ENCODE results near the gene NOC2L.

NOC2L gene

DNA sequence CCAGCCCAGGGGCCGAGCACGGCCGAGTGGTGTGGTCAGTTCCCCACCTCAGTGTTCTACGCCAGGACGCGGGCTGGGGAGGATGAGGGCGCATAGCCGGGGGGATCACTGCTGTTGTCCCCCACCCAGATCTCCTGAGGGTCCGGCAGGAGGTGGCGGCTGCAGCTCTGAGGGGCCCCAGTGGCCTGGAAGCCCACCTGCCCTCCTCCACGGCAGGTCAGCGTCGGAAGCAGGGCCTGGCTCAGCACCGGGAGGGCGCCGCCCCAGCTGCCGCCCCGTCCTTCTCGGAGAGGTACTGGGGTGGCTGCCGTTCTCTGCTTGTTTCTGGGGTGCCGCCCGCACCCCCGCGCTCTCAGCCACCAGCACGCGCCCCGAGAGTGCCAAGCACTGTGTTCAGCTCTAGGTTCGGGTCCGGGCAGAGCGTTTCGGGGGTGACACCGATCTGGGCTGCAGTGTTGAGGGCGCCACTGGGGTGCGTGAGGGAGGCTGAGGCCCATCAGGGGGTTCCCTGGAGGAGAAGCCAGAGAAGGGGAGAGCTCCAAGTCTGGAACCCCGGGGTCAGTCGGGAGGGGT, 18.0 kb downstream of the NOC2L start:
- DNase-seq: no peak

DNA sequence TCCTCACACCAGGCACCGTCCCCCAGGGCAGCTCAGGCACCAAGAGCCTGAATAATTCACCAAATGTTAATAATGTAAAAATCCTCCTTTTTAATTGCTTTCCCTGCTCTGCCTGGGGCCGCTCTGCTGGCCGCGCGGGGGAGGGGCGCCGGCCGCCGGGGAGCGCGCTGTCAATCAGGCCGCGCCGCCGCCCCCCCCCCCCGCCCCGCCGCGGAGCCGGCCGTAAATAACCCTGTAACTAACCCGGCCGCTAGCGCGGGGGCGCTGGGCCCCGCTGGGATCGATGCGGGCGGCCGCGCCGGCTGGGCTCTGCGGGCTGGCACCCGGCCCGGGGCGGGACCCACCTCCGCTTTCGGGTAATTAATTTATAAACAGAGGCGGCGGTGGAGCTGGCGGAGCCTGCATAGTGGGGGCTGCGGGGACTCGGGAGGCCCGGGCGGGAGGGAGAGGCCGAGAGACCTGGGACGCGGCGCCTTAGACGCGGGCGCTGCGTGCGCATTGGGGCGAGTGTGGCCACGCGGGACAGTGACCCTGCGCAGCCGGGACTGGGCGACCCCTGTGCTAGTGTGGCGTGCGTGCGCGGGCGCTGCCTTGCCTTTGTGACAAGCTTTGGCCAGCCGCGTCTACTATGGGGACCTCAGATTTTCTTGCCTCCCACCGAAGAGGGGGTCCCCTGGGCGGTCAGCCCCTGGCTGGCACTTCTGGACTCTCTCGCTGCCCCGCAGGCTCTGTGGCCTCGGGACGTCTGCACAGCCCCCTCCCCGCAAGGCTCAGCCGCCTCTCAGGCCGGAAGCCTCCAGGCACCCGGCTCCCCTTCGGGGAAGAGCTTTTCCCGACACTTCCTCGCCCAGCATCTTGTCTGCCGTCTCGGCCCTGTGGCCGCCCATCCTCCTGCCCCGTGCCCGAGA, 18.7 kb downstream of the NOC2L start:
- DNase-seq: no peak

GRCh38 chr1:939511-940106, 19.4 kb downstream of the NOC2L start:
- DNase-seq: no peak

DNA sequence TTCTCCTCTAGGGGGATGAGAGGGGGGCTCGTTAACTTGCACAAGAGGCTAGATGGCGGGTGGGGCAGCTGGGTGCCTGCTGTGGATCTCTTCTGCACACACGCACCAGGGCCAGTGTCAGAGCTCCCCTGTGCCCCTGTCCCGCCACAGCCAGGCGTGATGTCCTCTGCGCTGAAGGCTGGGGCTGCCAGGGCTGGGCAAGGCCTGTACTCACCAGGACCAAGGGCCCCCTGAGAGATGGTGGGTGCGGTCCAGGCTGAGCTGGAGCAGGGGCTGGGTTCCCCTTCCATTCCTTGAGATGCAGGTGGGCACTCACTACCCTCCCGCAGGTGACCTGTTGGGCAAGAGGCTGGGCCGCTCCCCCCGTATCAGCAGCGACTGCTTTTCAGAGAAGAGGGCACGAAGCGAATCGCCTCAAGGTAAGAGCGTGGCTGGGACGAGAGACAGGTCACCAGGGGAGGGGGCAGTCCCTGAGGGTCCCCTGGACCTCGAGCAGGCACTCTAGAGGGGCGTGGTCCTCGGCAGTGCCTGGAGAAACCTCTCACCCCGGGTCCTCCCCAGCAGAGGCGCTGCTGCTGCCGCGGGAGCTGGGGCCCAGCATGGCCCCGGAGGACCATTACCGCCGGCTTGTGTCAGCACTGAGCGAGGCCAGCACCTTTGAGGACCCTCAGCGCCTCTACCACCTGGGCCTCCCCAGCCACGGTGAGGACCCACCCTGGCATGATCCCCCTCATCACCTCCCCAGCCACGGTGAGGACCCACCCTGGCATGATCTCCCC, 20.2 kb downstream of the NOC2L start:
- DNase-seq: no peak

- DNase-seq: no peak
These were observed 20.9 kb downstream of the NOC2L start for GRCh38 chr1:938088-938683.

DNA sequence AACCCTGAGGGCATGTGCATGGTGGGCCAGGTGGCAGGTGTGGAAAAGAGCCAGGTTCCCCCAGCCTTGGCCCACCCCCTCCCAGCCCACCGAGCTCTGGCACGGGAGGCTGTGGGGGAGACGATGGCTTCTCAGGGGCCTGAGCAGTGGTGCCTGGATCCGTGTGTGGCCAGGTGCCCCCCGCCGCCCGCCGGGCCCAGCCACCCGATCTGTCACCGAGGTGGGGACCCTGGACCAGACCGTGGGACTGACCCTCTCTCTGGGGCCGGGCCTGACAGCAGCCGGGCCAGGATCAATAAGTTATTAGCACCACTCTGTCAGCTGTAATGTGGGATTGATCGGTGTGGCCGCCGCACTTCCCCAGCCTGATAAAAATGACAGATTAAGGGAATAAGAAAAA, 21.5 kb downstream of the NOC2L start:
- DNase-seq: no peak

GRCh38 chr1:936348-937264, 22.4 kb downstream of the NOC2L start:
- no peak for DNase-seq

GRCh38 chr1:935751-936231, 23.3 kb downstream of the NOC2L start:
- no peak for DNase-seq

DNA sequence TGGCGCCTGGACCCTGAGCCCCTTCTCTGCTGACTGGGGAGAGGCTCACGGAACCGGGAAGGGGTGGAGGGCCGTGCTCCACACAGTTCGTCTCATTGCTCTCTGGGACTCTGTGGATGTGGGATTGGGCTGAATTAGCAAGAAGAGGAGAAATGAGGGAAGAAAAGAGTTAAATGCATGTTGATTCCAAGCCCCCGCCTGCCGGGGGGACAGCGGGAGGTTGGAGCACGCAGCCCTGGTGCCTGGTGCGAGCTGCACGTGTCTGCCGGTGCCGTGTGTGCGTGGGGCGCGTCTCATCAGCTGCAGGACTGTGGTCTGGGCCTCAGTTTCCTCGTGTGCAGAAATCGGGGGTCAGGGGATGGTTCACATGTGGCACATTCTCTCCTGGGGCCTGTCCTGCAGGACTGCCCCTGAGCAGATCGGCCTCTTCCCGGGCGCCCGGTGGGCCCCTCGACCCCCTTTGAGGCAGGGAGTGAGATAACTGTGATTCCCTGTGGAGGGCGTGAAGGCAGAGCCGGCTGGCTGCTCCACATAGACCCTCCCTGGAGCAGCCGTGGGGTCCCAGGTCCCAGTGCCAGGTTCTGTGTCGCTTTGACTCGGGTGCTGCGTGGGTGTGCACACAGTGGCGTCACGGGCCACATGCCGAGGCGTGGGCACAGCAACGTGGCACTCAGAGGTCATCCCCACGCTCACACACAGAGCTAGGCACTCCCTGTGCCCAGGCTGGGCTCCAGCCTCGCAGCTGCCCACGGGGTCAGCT, 23.9 kb downstream of the NOC2L start:
- no peak for DNase-seq

DNA sequence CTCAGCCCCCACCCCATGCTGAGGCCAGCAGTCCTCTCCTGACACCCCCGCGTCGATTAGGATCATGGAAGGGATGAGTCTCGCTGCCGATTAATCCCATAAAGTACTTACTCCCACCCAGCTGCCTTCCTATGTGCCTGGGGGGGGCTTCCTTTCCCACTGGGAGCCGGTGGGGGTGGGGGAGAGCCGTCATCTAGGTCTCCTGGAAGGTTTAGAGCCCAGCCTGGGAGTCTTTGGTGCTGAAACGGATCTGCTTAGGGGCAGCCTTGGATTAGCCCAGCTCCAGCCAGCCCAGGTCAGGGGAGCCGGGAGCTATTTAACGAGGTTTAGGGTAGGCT, 25.5 kb downstream of the NOC2L start:
- no peak for DNase-seq

DNA sequence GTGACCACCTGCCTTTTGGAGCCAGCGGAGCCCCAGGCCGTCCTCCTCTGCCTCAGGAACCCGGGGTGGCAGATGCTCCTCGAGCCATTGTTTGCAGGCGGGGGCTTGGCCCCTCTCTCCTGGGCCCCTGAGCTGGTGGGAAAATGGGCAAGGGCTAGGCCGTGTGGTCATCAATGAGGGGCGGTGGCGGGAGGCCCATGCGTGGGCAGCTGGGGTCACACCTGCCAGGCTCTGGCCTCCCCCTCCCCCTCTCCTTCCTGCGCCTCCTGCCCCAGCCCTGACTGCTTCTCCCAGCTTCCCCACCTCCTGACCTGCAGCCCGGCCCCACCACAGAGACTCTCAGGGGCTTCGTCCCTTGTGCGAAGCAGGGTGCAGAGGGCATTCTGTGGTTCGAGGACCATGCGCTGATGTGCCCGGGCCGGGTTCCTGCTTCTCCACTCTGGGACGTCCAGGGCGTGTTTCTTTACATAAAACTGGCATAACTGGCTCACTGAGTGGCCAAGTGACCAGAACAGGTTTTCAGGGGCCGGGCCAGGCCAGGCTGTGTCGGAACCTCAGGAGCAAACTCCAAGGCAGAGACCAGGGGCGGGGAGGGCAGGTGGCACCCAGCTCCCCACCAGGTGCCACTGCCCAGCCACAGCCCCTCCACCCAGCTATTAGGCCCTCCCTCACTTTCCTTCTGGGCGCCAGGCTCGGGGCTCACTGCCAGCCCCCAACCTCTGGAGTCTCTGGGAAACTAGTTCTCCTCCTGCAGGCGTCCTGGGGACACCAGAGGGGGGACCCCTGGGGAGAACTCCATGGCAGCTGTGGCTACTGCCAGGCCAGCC, 26.1 kb downstream of the NOC2L start:
- no peak for DNase-seq

- DNase-seq: no peak
These were observed 26.9 kb downstream of the NOC2L start for GRCh38 chr1:932173-932510.

- DNase-seq: no peak
These were observed 27.5 kb downstream of the NOC2L start for GRCh38 chr1:931380-932172.

DNA sequence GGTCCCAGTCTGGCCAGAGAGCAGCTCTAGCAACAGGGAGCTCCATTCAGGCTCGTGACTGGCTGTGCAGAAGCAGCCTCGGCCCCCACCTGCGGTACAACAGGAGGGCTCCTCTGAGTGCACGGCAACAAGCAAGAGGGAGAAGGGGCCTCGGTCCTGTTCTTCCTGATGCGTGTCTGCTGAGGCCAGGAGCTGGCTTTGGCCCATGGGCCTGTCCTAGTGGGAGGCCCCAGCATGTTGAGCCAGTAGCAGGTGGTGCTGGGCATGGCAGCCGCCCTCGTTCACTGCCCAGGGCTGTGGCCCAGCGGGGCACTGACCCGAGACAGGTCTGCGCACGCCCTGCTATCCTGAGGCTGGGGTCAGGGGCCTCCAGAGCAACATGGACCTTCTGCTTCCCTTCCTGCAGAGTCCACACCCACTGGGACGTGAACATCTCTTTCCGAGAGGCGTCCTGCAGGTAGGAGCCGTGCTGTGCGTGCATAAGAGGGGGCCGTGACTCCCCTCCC, 28.4 kb downstream of the NOC2L start:
- DNase-seq: no peak

- no peak for DNase-seq
These were observed 29.1 kb downstream of the NOC2L start for GRCh38 chr1:929712-930632.

DNA sequence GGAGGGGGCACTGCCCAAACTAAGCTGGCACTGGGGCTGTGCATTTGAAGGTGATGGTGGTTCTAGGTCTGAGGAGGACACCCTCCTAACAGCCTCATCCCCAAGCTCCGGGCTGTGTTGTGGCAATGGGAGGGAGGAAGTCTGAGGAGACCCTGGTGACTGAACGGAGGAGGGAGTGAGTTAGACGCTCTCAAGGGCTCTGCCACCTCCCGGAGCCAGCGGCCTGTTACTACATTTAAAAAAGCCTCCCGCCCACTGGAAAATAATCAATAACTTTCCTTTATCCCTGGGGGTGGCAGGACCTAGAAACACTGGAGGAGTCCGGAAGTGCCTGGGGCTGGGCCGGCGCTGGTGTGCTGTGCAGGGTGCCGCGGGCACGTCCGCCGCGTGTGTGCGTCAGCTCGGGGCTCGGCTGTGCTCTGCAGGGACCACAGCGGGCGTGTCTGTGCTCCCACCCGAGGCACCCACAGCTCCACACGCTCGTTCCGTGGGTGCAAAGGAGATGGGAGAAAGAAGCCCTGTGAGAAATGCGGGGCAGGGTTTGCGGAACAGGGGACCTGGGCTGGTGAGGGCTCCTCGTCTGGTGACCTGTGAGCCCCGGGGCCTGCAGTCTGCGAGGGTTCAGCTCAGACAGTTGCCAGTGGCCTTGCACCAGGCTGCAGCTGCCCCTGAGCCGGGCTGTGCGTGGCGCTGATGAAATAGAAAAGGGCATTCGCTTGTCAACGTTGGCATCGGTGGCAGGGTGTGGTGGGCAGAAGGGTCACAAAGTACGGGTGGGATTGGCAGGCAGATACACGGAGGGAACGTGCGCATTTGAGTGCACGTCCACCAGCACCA, 30.0 kb downstream of the NOC2L start:
- DNase-seq: no peak

DNA sequence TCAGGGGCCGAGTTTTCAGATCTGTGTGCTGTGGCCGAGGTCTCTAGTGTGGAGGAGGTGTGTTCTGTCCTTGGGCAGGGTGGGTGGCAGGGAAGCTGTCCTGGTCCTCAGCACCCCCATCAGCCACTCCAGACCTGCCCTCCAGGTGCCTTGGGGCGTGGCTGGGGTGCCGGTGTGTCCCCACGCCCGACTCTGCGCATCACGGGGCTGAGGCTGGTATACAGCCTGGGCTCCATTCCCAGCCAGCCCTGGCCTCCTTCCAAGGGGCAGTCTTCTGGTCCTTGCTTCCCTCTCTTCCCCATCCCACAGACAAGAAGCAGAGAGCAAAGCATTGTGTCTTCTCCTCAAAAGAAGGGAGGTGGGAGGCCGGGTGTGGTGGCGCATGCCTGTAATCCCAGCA, 31.3 kb downstream of the NOC2L start:
- DNase-seq: no peak
